ENCODE results near the gene NEFH. TPM values are rescaled to one million over a fixed set of nuclear protein-coding genes. Genes with fewer than 3 reads are reported as not detected.

NEFH gene
- total RNA-seq, 1 experiment from 2014 or later = 5.7 TPM

DNA sequence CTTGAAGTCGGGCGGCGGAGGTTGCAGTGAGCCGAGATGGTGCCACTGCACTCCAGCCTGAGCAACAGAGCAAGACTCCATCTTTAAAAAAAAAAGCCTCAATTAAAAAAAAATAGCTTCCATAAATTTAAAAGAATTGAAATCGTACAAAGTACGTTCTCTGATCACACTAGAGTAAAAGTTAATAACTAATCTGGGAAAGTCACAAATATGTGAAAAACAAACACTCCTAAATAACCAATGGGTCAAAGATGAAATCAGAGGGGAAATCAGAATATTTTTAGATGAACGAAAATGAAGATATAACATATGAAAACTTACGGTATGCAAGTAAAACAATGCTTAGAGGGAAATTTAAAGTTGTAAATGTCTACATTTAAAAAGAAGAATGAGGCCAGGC lies 19.8 kb downstream of the NEFH start:
- H2BK5ac ChIP-seq (ENCODE audit: insufficient read length, low read length) = no peak overlapping the region
- no peaks in the 10 kb centered on the region for H3K27me3 ChIP-seq (ENCODE audit: insufficient read depth, low read length)
- H2BK15ac ChIP-seq (ENCODE audit: low read depth, low read length) = no peak overlapping the region
- no peaks in the 10 kb centered on the region for H3K27me3 Mint-ChIP-seq (ENCODE audit: low read depth)
- no peak overlapping the region for H3K4me2 ChIP-seq (ENCODE audit: insufficient read depth, insufficient read length, low read length)
- H2BK120ac ChIP-seq (ENCODE audit: low read depth, low read length, poor library complexity, severe bottlenecking) = no peak overlapping the region
- no peak overlapping the region for H3K9ac ChIP-seq (ENCODE audit: extremely low read depth, insufficient read length, low read length)
- H2BK12ac ChIP-seq (ENCODE audit: insufficient read length, low read depth, low read length) = no peak overlapping the region
- H3K4ac ChIP-seq (ENCODE audit: low read depth, low read length) = no peak overlapping the region
- no peaks in the 10 kb centered on the region for H3K79me2 ChIP-seq (ENCODE audit: insufficient read depth, low read length)
- H4K5ac ChIP-seq (ENCODE audit: insufficient read length, low read depth, low read length) = no peak overlapping the region
- no peak overlapping the region for H2BK20ac ChIP-seq (ENCODE audit: low read depth, low read length, poor library complexity, severe bottlenecking)
- H3K14ac ChIP-seq (ENCODE audit: insufficient read depth, low read length) = no peak overlapping the region
- peaks cover 3 to 7% of the 10 kb centered on the region in 2 experiments; a peak in 2 of 5 replicates for H3K9me3 Mint-ChIP-seq
- H3K9me3 ChIP-seq (ENCODE audit: control insufficient read depth, low read depth, low read length) = no peaks in the 10 kb centered on the region
- H2AFZ ChIP-seq (ENCODE audit: low read length) = no peak overlapping the region
- no peak overlapping the region for H3T11ph ChIP-seq (ENCODE audit: low read length)
- peaks cover 0 to 10% (median 8%) of the 10 kb centered on the region in 3 experiments; a peak in 5 of 7 replicates for H3K36me3 Mint-ChIP-seq (ENCODE audit: insufficient read depth in 1 of 3, low read depth in 3 of 3)
- no peak overlapping the region for H4K91ac ChIP-seq (ENCODE audit: insufficient read length, low read depth, low read length)
- no peaks in the 10 kb centered on the region for H3K79me1 ChIP-seq (ENCODE audit: insufficient read depth, low read depth, low read length, poor library complexity, severe bottlenecking)
- H2AK5ac ChIP-seq (ENCODE audit: insufficient read length, low read length) = no peak overlapping the region
- TF ChIP-seq, protein P1, sequence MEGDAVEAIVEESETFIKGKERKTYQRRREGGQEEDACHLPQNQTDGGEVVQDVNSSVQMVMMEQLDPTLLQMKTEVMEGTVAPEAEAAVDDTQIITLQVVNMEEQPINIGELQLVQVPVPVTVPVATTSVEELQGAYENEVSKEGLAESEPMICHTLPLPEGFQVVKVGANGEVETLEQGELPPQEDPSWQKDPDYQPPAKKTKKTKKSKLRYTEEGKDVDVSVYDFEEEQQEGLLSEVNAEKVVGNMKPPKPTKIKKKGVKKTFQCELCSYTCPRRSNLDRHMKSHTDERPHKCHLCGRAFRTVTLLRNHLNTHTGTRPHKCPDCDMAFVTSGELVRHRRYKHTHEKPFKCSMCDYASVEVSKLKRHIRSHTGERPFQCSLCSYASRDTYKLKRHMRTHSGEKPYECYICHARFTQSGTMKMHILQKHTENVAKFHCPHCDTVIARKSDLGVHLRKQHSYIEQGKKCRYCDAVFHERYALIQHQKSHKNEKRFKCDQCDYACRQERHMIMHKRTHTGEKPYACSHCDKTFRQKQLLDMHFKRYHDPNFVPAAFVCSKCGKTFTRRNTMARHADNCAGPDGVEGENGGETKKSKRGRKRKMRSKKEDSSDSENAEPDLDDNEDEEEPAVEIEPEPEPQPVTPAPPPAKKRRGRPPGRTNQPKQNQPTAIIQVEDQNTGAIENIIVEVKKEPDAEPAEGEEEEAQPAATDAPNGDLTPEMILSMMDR (conservative IDR thresholded peaks at IDR 0.05) = no peak
- H4K20me1 ChIP-seq (ENCODE audit: control insufficient read depth, insufficient read depth, insufficient read length) = no peaks in the 10 kb centered on the region
- no peaks in the 10 kb centered on the region for H3K4me1 ChIP-seq (ENCODE audit: insufficient read depth, low read length)
- H3K27ac ChIP-seq (ENCODE audit: insufficient read length, low read depth, low read length) = no peak overlapping the region
- H3K56ac ChIP-seq (ENCODE audit: insufficient read length, low read depth, low read length) = no peak overlapping the region
- WGBS (ENCODE audit: extremely low coverage, insufficient read length, low lambda C conversion rate) = 100% methylated on average over 1 of the region's 8 CpGs
- H3K23me2 ChIP-seq (ENCODE audit: insufficient read length, low read depth, low read length, poor library complexity, severe bottlenecking) = no peaks in the 10 kb centered on the region
- H3K4me1 Mint-ChIP-seq = peaks cover 0 to 3% of the 10 kb centered on the region in 2 experiments; a peak in 2 of 4 replicates
- DNase-seq = no peak
- H3K18ac ChIP-seq (ENCODE audit: insufficient read length, low read depth, low read length) = no peak overlapping the region
- no peak overlapping the region for H3K23ac ChIP-seq (ENCODE audit: insufficient read length, low read depth, low read length)
- H3K27ac Mint-ChIP-seq = no peak overlapping the region
- no peak overlapping the region for H4K8ac ChIP-seq (replicated peaks; ENCODE audit: insufficient read length, low read depth, low read length)
- no peak overlapping the region for H3K4me3 Mint-ChIP-seq
